Right lobe of liver (tissue), 6 donors: Measurements from ENCODE around the gene KBTBD2. TPM values are rescaled to one million over a fixed set of nuclear protein-coding genes. Genes with fewer than 3 reads are reported as not detected.
"Not testable (repeated sequence)": the region's sequence is repeated elsewhere in the genome, so short reads cannot be mapped to it uniquely, and the experiment has no call there.

Experiments
- ATAC-seq, 4 donors: fragments of 200-7000 bp; cut with Tn5 transposase; one replicate each; pipeline ENCODE4 v1.9.1; 2020; ENCODE audit warnings: mild to moderate bottlenecking in 4 of 4, moderate library complexity in 4 of 4
- DNase-seq, 3 donors: peaks; one replicate each; pipeline ENCODE4 v3.0.0-alpha.2; 2020
- H3K27ac ChIP-seq, 3 donors: fragments of 200-600 bp; one replicate each; pipeline ENCODE4 v1.8.0; 2022
- H3K27me3 ChIP-seq, 2 donors: fragments of 200-600 bp; one replicate each; pipeline ENCODE4 v1.8.0; 2022
- H3K36me3 ChIP-seq, 4 donors: fragments of 200-600 bp; sonication (generic) in 1 of 4; one replicate each; pipeline versions ENCODE4 v1.5.1 to v1.8.0; 2017 to 2022; ENCODE audit warnings: control low read depth in 1 of 4
- H3K4me1 ChIP-seq, 4 donors: fragments of 200-600 bp; sonication (generic) in 1 of 4; one replicate each; pipeline versions ENCODE4 v1.5.1 to v1.8.0; 2017 to 2022; ENCODE audit warnings: control low read depth in 1 of 4
- H3K4me3 ChIP-seq, 3 donors: fragments of 200-600 bp; one replicate each; pipeline ENCODE4 v1.8.0; 2022
- H3K9me3 ChIP-seq, 4 donors: fragments of 200-600 bp; sonication (generic) in 1 of 4; one replicate each; pipeline versions ENCODE4 v1.5.1 to v1.8.0; 2017 to 2022; ENCODE audit warnings: control low read depth in 1 of 4
- POLR2A ChIP-seq: fragments of 450-650 bp; IDR thresholded peaks from one replicate; pipeline ENCODE4 v1.6.1; 2017; ENCODE audit warnings: antibody characterized with exemption, mild to moderate bottlenecking
- WGBS: methylation state at CpG from one replicate; pipeline ENCODE4 v1.1.6; 2018; ENCODE audit warnings: low coverage, low lambda C conversion rate; ENCODE audit not compliant: insufficient coverage; ENCODE audit errors: missing lambda C conversion rate; 5-methylcytosine and 5-hydroxymethylcytosine counted together
- intact Hi-C, 2 donors: fragments of 100-400 bp; cut with DNase I; formaldehyde crosslinking; loops; one replicate each; pipeline versions ENCODE4 v1.11.2 to v1.14.1; 2022
- total RNA-seq, 6 experiments: library from RNA; depleted of rRNA in 2 of 6; stranded (reverse); fragments of >200 nt in 2 of 6; fragmentation: NEBNext Ultra II Directional in 3 of 6; extraction: Animal tissue kit (Norgen Biotek cat#: 25700) in 3 of 6; gene quantifications; one replicate each; pipeline versions ENCODE4 v1.1.0 to v1.2.4, GENCODE V29; 2016 to 2023
- TF ChIP-seq, protein P1 (sequence below), 4 donors: fragments of 200-600 bp in 3 of 4; fragments of 450-650 bp in 1 of 4; IDR thresholded peaks; one replicate each; pipeline versions ENCODE4 v1.5.1 to v1.8.0; 2016 to 2022; ENCODE audit warnings: antibody characterized with exemption in 4 of 4, mild to moderate bottlenecking in 2 of 4
- donor health status: DM: no; HTN: yes; CAD: no.
- donor health status: DM: no; HTN: no; CAD: no.
- donor health status: DM: no; HTN: no; CAD: no.
- donor health status: DM: no; HTN: yes; CAD: no.
- donor health status: DM: no; HTN: yes; CAD: no.

KBTBD2 gene
- total RNA-seq, 6 experiments from 2014 or later = 7.0 to 14.5 (median 10.5) TPM

DNA sequence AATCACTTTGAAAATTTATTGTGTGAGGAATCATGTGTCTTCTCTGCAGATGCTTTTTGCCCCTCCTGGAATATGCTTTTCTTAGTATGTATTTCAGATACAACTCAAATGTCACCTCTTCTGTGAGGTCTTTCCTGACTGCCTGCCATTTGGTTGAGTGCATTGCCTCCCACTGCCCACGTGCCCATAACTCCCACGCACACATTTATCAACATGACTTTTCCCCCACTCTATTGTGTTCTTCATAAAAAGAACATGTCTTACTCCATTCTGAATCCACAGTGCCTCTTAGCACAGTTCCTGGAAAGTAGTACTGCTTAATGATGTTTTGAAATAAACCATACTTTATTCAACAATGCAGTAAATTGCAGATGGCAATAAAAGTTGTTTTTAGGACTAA, 42.9 kb downstream of the KBTBD2 start:
- not testable (repeated sequence) for H3K27ac ChIP-seq
- 40% methylated on average over 2 of the region's 2 CpGs for WGBS

GRCh38 chr7:32846630-32847225, 44.8 kb downstream of the KBTBD2 start:
- WGBS = 11% methylated on average over 9 of the region's 9 CpGs
- H3K36me3 ChIP-seq = no peaks in the 10 kb centered on the region
- intact Hi-C loops = no loop called here
- DNase-seq (peak; percentile 87 to 90 (median 88)), ATAC-seq (peak; percentile 100)
- no peak overlapping the region for H3K27ac ChIP-seq
- peaks cover 0 to 7% (median 0%) of the 10 kb centered on the region in 4 donors for H3K4me1 ChIP-seq
- H3K9me3 ChIP-seq = no peaks in the 10 kb centered on the region
- H3K4me3 ChIP-seq = no peak overlapping the region
- TF ChIP-seq POLR2A = no peak
- TF ChIP-seq, protein P1, sequence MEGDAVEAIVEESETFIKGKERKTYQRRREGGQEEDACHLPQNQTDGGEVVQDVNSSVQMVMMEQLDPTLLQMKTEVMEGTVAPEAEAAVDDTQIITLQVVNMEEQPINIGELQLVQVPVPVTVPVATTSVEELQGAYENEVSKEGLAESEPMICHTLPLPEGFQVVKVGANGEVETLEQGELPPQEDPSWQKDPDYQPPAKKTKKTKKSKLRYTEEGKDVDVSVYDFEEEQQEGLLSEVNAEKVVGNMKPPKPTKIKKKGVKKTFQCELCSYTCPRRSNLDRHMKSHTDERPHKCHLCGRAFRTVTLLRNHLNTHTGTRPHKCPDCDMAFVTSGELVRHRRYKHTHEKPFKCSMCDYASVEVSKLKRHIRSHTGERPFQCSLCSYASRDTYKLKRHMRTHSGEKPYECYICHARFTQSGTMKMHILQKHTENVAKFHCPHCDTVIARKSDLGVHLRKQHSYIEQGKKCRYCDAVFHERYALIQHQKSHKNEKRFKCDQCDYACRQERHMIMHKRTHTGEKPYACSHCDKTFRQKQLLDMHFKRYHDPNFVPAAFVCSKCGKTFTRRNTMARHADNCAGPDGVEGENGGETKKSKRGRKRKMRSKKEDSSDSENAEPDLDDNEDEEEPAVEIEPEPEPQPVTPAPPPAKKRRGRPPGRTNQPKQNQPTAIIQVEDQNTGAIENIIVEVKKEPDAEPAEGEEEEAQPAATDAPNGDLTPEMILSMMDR (IDR thresholded peaks at IDR 0.05) = peak; percentile 79 to 95 (median 92)
- H3K27me3 ChIP-seq = no peaks in the 10 kb centered on the region

More for the DNA sequence above, 42.9 kb downstream of the KBTBD2 start:
- ATAC-seq, DNase-seq, H3K4me1 ChIP-seq, H3K27me3 ChIP-seq, intact Hi-C loops, H3K4me3 ChIP-seq, H3K36me3 ChIP-seq, H3K9me3 ChIP-seq: not testable (repeated sequence)

DNA sequence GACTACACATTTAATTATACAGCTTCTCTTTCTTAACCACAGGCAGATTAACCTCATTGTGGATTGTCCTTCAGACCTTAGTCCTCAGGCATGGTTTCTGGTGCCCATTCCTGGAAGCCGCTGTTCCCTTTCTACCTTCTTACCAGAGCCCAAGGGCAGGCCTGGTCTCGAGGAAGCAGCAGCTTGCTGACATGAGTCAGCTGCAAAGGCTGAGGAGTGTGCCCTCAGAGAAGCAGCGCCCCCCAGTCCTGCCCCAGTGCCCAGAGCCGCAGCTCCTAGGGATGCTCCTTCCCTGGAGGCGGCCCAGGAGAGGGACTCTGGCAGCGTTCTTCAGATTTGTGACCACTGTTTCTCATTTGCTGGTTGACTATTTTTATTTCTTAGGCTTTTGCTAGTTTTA, 46.8 kb downstream of the KBTBD2 start:
- H3K4me3 ChIP-seq, H3K4me1 ChIP-seq, H3K9me3 ChIP-seq, H3K36me3 ChIP-seq, H3K27me3 ChIP-seq, DNase-seq, intact Hi-C loops, H3K27ac ChIP-seq, ATAC-seq: not testable (repeated sequence)
- 86% methylated on average over 2 of the region's 6 CpGs for WGBS

DNA sequence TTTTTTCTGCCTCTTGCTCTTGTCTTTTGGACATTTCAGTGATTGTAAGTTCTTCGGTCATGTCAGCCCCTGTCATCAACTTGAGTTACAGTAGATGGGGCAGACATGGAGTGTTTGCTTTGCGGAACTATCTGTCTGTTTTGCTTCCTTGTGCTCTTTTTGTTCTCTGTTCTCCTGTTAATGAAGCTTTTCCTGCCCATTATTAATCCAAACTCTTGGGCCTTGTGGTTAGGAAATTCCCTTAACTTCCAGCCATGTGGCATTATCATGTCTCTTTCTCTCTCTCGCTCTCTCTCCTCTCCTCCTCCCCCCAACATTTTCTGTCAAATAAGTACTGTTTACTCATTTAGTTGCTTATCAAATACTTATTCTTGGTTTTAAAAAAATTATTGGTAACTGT, 47.8 kb downstream of the KBTBD2 start:
- ATAC-seq, H3K9me3 ChIP-seq, DNase-seq, H3K4me3 ChIP-seq, H3K36me3 ChIP-seq, intact Hi-C loops, H3K27ac ChIP-seq, H3K27me3 ChIP-seq, H3K4me1 ChIP-seq: not testable (repeated sequence)
- WGBS = 67% methylated on average over 1 of the region's 3 CpGs

DNA sequence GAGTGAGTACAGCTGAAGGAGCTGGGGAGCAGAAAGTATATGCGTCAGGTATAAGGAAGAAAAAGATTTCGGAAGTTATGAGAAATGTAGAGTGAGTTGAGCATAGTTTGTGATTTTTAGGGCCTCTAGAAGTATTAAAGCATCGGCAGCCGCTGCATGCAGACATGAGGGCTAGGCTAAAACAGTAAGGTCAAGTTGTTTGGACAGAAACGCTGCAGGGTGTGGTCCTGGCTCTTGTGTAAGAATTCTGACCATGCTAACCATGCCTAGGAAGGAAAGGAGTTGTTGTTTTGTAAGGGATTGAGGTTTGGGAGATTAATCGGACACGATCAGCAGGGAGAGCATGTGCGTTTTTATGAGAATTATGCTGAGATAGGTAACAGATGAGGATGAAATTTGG, 51.7 kb downstream of the KBTBD2 start:
- H3K27me3 ChIP-seq, ATAC-seq, H3K27ac ChIP-seq, DNase-seq, H3K9me3 ChIP-seq, intact Hi-C loops, H3K4me3 ChIP-seq, H3K36me3 ChIP-seq, H3K4me1 ChIP-seq: not testable (repeated sequence)
- WGBS = 80% methylated on average over 7 of the region's 8 CpGs

GRCh38 chr7:32828996-32829752, 62.4 kb downstream of the KBTBD2 start:
- ATAC-seq = peak in 1 of 4 donors; percentile 32
- intact Hi-C loops = not testable (repeated sequence)

More at GRCh38 chr7:32828996-32829752, 62.4 kb downstream of the KBTBD2 start:
- H3K27me3 ChIP-seq, H3K9me3 ChIP-seq, H3K36me3 ChIP-seq, H3K4me1 ChIP-seq, H3K27ac ChIP-seq, H3K4me3 ChIP-seq, DNase-seq: not testable (repeated sequence)
- 100% methylated on average over 1 of the region's 3 CpGs for WGBS

Other genes starting within 250 kb of the KBTBD2 start
- gene FKBP9, start 65.7 kb upstream of the KBTBD2 start, total RNA-seq = 10 to 100 TPM; 22.2 to 54.6 (median 37.6) TPM
- gene NT5C3A, start 171.0 kb upstream of the KBTBD2 start, total RNA-seq = 10 to 100 TPM in 3 of 6 experiments, 1 to 10 TPM in 3; 7.7 to 26.7 (median 11.0) TPM
- gene RP9, start 217.6 kb upstream of the KBTBD2 start, total RNA-seq = 1 to 10 TPM; 3.4 to 5.8 (median 4.8) TPM
- 1 to 10 TPM; 3.0 to 8.0 (median 6.6) TPM for gene BBS9, start 237.8 kb upstream of the KBTBD2 start, total RNA-seq